HG03469 (cell line): ENCODE data around the gene FRAS1.

Experiments used
- ATAC-seq: cut with Tn5 transposase; IDR thresholded peaks from one replicate; pipeline ENCODE4 v1.9.1; 2021; ENCODE audit warnings: mild to moderate bottlenecking, moderate library complexity, moderate number of reproducible peaks; ENCODE audit not compliant: unreplicated experiment

Gene FRAS1

GRCh38 chr4:78360466-78360865, 303.3 kb downstream of the FRAS1 start:
- no peak for ATAC-seq

- ATAC-seq = no peak
Measured at GRCh38 chr4:78361621-78362120, 304.5 kb downstream of the FRAS1 start.

GRCh38 chr4:78362310-78362709, 305.2 kb downstream of the FRAS1 start:
- ATAC-seq = no peak

GRCh38 chr4:78363031-78363570, 306.0 kb downstream of the FRAS1 start:
- ATAC-seq = no peak

GRCh38 chr4:78369679-78370078, 312.6 kb downstream of the FRAS1 start:
- no peak for ATAC-seq

GRCh38 chr4:78370631-78371372, 313.7 kb downstream of the FRAS1 start:
- ATAC-seq = no peak

GRCh38 chr4:78372355-78372988, 315.3 kb downstream of the FRAS1 start:
- ATAC-seq = no peak

GRCh38 chr4:78377555-78377954, 320.4 kb downstream of the FRAS1 start:
- no peak for ATAC-seq

- no peak for ATAC-seq
Measured at GRCh38 chr4:78379040-78379439, 321.9 kb downstream of the FRAS1 start.

GRCh38 chr4:78379991-78380729, 323.0 kb downstream of the FRAS1 start:
- no peak for ATAC-seq

GRCh38 chr4:78386679-78387078, 329.6 kb downstream of the FRAS1 start:
- no peak for ATAC-seq

GRCh38 chr4:78395642-78396041, 338.5 kb downstream of the FRAS1 start:
- ATAC-seq = no peak

GRCh38 chr4:78396613-78397291, 339.6 kb downstream of the FRAS1 start:
- no peak for ATAC-seq

- no peak for ATAC-seq
Measured at GRCh38 chr4:78397292-78397630, 340.1 kb downstream of the FRAS1 start.

- no peak for ATAC-seq
Measured at GRCh38 chr4:78409612-78410202, 352.6 kb downstream of the FRAS1 start.

- ATAC-seq = no peak
Measured at GRCh38 chr4:78410225-78410624, 353.1 kb downstream of the FRAS1 start.

- ATAC-seq = no peak
Measured at GRCh38 chr4:78410676-78411075, 353.6 kb downstream of the FRAS1 start.

- no peak for ATAC-seq
Measured at GRCh38 chr4:78414116-78414515, 357.0 kb downstream of the FRAS1 start.

- ATAC-seq = no peak
Measured at GRCh38 chr4:78417603-78418002, 360.5 kb downstream of the FRAS1 start.

- ATAC-seq = no peak
Measured at GRCh38 chr4:78418406-78418805, 361.3 kb downstream of the FRAS1 start.

- ATAC-seq = no peak
Measured at GRCh38 chr4:78423790-78424189, 366.7 kb downstream of the FRAS1 start.
